HepG2 (cell line): ENCODE measurements around the gene NFATC1. TPM values are rescaled to one million over a fixed set of nuclear protein-coding genes. Genes with fewer than 3 reads are reported as not detected.

Experiments used
- ATAC-seq: fragments of 200-7000 bp; cut with Tn5 transposase; 3 replicates; pipeline ENCODE4 v1.9.1; 2020; ENCODE audit warnings: mild to moderate bottlenecking, moderate library complexity
- BruUV-seq: library from RNA; stranded (reverse); fragments of 400-500 nt; replicated peaks from 2 replicates; lab custom pipeline; 2021; lab: Mats Ljungman, UMichigan
- CTCF ChIA-PET: fragments of 300-600 bp; formaldehyde crosslinking; extraction: SDS; loops from one replicate; lab custom pipeline; 2021; ENCODE audit warnings: low total read pairs, inconsistent platforms, low intra/inter-chr PET ratio; lab: Yijun Ruan, JAX
- POLR2A ChIA-PET: fragments of 350-600 bp; sonication (Branson Sonifier 250); formaldehyde crosslinking; loops from one replicate; lab custom pipeline; 2020; ENCODE audit warnings: antibody characterized with exemption, inconsistent platforms; lab: Yijun Ruan, JAX
- DNase-seq: peaks from one replicate; pipeline ENCODE4 v3.0.0-alpha.2; 2015; ENCODE audit warnings: low spot score
- FAIRE-seq: peaks from 3 replicates; lab custom pipeline; 2011; peaks lifted over from hg19 to GRCh38; lab: Jason Lieb, UNC
- H2AFZ ChIP-seq: one replicate; pipeline ENCODE4 v1.6.1; 2011; ENCODE audit warnings: low read length, inconsistent platforms
- H3K27ac ChIP-seq: fragments of 300-600 bp; 3 replicates; pipeline ENCODE4 v1.8.0; 2011; ENCODE audit warnings: mixed run types, mild to moderate bottlenecking, mixed read lengths, low read length, inconsistent platforms; ENCODE audit not compliant: insufficient read depth; ENCODE audit errors: extremely low read length
- H3K27me3 ChIP-seq, 2 experiments: fragments of 200-600 bp in 1 of 2; 2 replicates in 1 of 2; 3 replicates in 1 of 2; pipeline versions ENCODE4 v1.6.0 to v1.8.0; 2011; ENCODE audit warnings: low read length in 2 of 2, mild to moderate bottlenecking in 2 of 2, moderate library complexity in 2 of 2, inconsistent platforms in 1 of 2; ENCODE audit not compliant: insufficient read depth in 2 of 2, control insufficient read depth in 1 of 2
- H3K36me3 ChIP-seq, 2 experiments: fragments of 200-600 bp in 1 of 2; replicated peaks in 1 of 2; 2 replicates in 1 of 2; 3 replicates in 1 of 2; pipeline versions ENCODE4 v1.5.1 to v1.8.0; 2011; ENCODE audit warnings: low read length in 2 of 2, inconsistent platforms in 1 of 2; ENCODE audit not compliant: insufficient read depth in 2 of 2, control insufficient read depth in 1 of 2
- H3K4me1 ChIP-seq: 2 replicates; pipeline ENCODE4 v1.5.1; 2012; ENCODE audit warnings: low read length, inconsistent platforms; ENCODE audit not compliant: insufficient read depth
- H3K4me2 ChIP-seq: 2 replicates; pipeline ENCODE4 v1.6.0; 2011; ENCODE audit warnings: low read depth, low read length, inconsistent platforms
- H3K4me3 ChIP-seq, 3 experiments: fragments of 200-600 bp in 1 of 3; sonication (generic), shearing (Covaris generic) in 1 of 3; replicated peaks in 1 of 3; 2 replicates each; pipeline ENCODE4 v1.5.1; 2011 to 2016; ENCODE audit warnings: low read length in 3 of 3, inconsistent platforms in 2 of 3, low read depth in 2 of 3, mild to moderate bottlenecking in 2 of 3, control low read depth in 1 of 3, mixed read lengths in 1 of 3; ENCODE audit not compliant: insufficient read depth in 1 of 3
- H3K79me2 ChIP-seq: one replicate; pipeline ENCODE4 v1.6.1; 2011; ENCODE audit warnings: low read length, inconsistent platforms; ENCODE audit not compliant: insufficient read depth
- H3K9ac ChIP-seq: 2 replicates; pipeline ENCODE4 v1.6.0; 2011; ENCODE audit warnings: mild to moderate bottlenecking, low read depth, low read length, inconsistent platforms; ENCODE audit not compliant: insufficient read depth
- H3K9me3 ChIP-seq: 2 replicates; pipeline ENCODE4 v1.5.1; 2012; ENCODE audit warnings: mild to moderate bottlenecking, low read length
- H4K20me1 ChIP-seq: 2 replicates; pipeline ENCODE4 v1.6.0; 2011; ENCODE audit warnings: inconsistent platforms, mild to moderate bottlenecking, low read length, moderate library complexity; ENCODE audit not compliant: insufficient read depth
- CHD4 ChIP-seq: fragments of 200-600 bp; sonication (generic); IDR thresholded peaks from 2 replicates; pipeline ENCODE4 v1.7.0; 2017; ENCODE audit warnings: mild to moderate bottlenecking, low read length, borderline replicate concordance
- DPF2 ChIP-seq: sonication (generic); formaldehyde crosslinking; IDR thresholded peaks from 2 replicates; pipeline ENCODE4 v1.4.0; 2020; ENCODE audit warnings: mild to moderate bottlenecking, low read depth, missing genetic modification reagents, borderline replicate concordance
- E2F5 ChIP-seq: sonication (generic); formaldehyde crosslinking; conservative IDR thresholded peaks from 2 replicates; pipeline ENCODE4 v1.4.0; 2020; ENCODE audit warnings: missing genetic modification reagents
- FLYWCH1 ChIP-seq: sonication (generic); formaldehyde crosslinking; IDR thresholded peaks from 2 replicates; pipeline ENCODE4 v1.8.1; 2023; ENCODE audit warnings: mild to moderate bottlenecking, missing genetic modification reagents
- HIC2 ChIP-seq: sonication (generic); formaldehyde crosslinking; IDR thresholded peaks from 2 replicates; pipeline ENCODE4 v1.9.0; 2022; ENCODE audit warnings: low read depth, missing genetic modification reagents
- HMG20B ChIP-seq: conservative IDR thresholded peaks from 2 replicates; pipeline ENCODE4 v1.6.1; 2016; ENCODE audit warnings: missing genetic modification reagents, missing compliant biosample characterization
- IRX3 ChIP-seq: sonication (generic); formaldehyde crosslinking; IDR thresholded peaks from 2 replicates; pipeline ENCODE4 v1.8.1; 2023; ENCODE audit warnings: mild to moderate bottlenecking, low read depth, missing genetic modification reagents, borderline replicate concordance
- KLF11 ChIP-seq: IDR thresholded peaks from 2 replicates; pipeline ENCODE4 v1.6.1; 2016; ENCODE audit warnings: missing compliant biosample characterization
- LCORL ChIP-seq, 2 experiments: fragments of 450-650 bp in 1 of 2; sonication (generic) in 1 of 2; formaldehyde crosslinking in 1 of 2; IDR thresholded peaks; 2 replicates each; pipeline versions ENCODE4 v1.5.0 to v1.6.1; 2017 to 2020; ENCODE audit warnings: antibody characterized with exemption in 1 of 2, missing genetic modification reagents in 1 of 2
- MAF1 ChIP-seq: sonication (generic); formaldehyde crosslinking; IDR thresholded peaks from 2 replicates; pipeline ENCODE4 v1.5.0; 2020; ENCODE audit warnings: missing genetic modification reagents, borderline replicate concordance
- RARG ChIP-seq: sonication (generic); formaldehyde crosslinking; IDR thresholded peaks from 2 replicates; pipeline ENCODE4 v1.4.0; 2020; ENCODE audit warnings: low read depth, mild to moderate bottlenecking, missing genetic modification reagents
- SNAI1 ChIP-seq: sonication (generic); formaldehyde crosslinking; IDR thresholded peaks from 2 replicates; pipeline ENCODE4 v1.5.0; 2020; ENCODE audit warnings: mild to moderate bottlenecking, missing genetic modification reagents, borderline replicate concordance
- TBP ChIP-seq: sonication (generic); formaldehyde crosslinking; IDR thresholded peaks from 2 replicates; pipeline ENCODE4 v1.5.0; 2020; ENCODE audit warnings: missing genetic modification reagents
- TEF ChIP-seq: sonication (generic); formaldehyde crosslinking; IDR thresholded peaks from 2 replicates; pipeline ENCODE4 v1.5.0; 2020; ENCODE audit warnings: missing genetic modification reagents
- TFDP2 ChIP-seq: sonication (generic); formaldehyde crosslinking; IDR thresholded peaks from 2 replicates; pipeline ENCODE4 v1.4.0; 2020; ENCODE audit warnings: missing genetic modification reagents
- YEATS4 ChIP-seq: sonication (generic); formaldehyde crosslinking; IDR thresholded peaks from 2 replicates; pipeline ENCODE4 v1.4.0; 2020; ENCODE audit warnings: missing genetic modification reagents, borderline replicate concordance
- ZNF430 ChIP-seq: sonication (generic); formaldehyde crosslinking; IDR thresholded peaks from 2 replicates; pipeline ENCODE4 v1.9.0; 2021; ENCODE audit warnings: mild to moderate bottlenecking, missing genetic modification reagents
- ZNF530 ChIP-seq: sonication (generic); formaldehyde crosslinking; IDR thresholded peaks from 2 replicates; pipeline ENCODE4 v1.5.0; 2020; ENCODE audit warnings: low read depth, mild to moderate bottlenecking, missing genetic modification reagents
- ZNF619 ChIP-seq: sonication (generic); formaldehyde crosslinking; IDR thresholded peaks from 2 replicates; pipeline ENCODE4 v1.4.0; 2020; ENCODE audit warnings: mild to moderate bottlenecking, missing genetic modification reagents
- ZNF782 ChIP-seq: sonication (generic); formaldehyde crosslinking; IDR thresholded peaks from 2 replicates; pipeline ENCODE4 v1.4.0; 2020; ENCODE audit warnings: missing genetic modification reagents, mild to moderate bottlenecking, borderline replicate concordance
- WGBS: methylation state at CpG from one replicate; pipeline ENCODE4 v1.1.6; 2017; ENCODE audit warnings: low lambda C conversion rate; 5-methylcytosine and 5-hydroxymethylcytosine counted together
- in situ Hi-C: cut with HindIII; loops from 2 replicates; pipeline ENCODE4 v1.10.0; 2017; ENCODE audit warnings: low pct_unique_long_range_greater_than_20kb; ENCODE audit not compliant: extremely low pct_ligation_motif_present
- intact Hi-C: fragments of 100-400 bp; cut with micrococcal nuclease; formaldehyde crosslinking; loops from one replicate; pipeline ENCODE4 v1.10.0; 2022; ENCODE audit not compliant: unreplicated experiment
- polyA plus RNA-seq, 8 experiments: library from polyadenylated mRNA; depleted of rRNA in 3 of 8; stranded (reverse) in 7 of 8; unstranded in 1 of 8; fragments of >200 nt; fragmentation: Illumina TruSeq in 4 of 8; extraction: Trizol in 4 of 8; gene quantifications; 2 replicates each; pipeline versions ENCODE4 v1.2.1 to v1.2.3, GENCODE V29; 2011 to 2016; ENCODE audit warnings: low read depth in 4 of 8, missing spikeins in 1 of 8, mixed read lengths in 1 of 8; ENCODE audit not compliant: insufficient read depth in 1 of 8
- total RNA-seq, 5 experiments: library from RNA; depleted of rRNA; stranded (reverse); fragments of >200 nt; fragmentation: Illumina TruSeq; extraction: Trizol; gene quantifications; 2 replicates each; pipeline ENCODE4 v1.2.3, GENCODE V29; 2016; ENCODE audit warnings: low read depth in 1 of 5

Gene NFATC1
- total and polyA plus RNA-seq, 2 of the 13 experiments (the other 11 are each of a cell fraction or from before 2014, with no cell fraction given): not detected

DNA sequence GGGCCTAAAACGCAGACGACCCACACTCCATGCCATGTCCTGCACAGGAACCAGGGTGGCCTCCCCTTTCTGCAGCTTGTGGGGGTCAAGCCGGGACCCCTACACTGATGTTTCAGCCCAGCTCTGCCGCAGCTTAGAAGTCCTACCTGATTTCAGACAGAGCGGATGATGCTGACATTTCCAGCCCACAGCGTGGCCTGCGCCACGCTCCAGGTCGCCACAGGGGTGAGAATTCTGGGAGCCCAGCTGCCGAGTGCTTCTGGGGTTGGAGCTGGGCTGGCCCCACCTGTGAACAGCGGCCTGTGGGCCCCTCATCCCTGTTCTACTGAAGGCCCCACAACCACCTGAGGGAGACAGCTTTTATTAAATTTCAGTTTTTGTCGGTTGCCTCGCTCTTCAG, 77.2 kb downstream of the NFATC1 start:
- H3K4me3 ChIP-seq: no peak overlapping the region
- no peaks in the 10 kb centered on the region for H3K36me3 ChIP-seq
- no peak overlapping the region for H3K4me2 ChIP-seq
- H3K27ac ChIP-seq: no peak overlapping the region
- FAIRE-seq (no peak), ATAC-seq (no peak), DNase-seq (no peak)
- no peak for TF ChIP-seq E2F5 (CRISPR knock-in tag)
- no peak for TF ChIP-seq DPF2 (CRISPR knock-in tag)
- TF ChIP-seq ZNF619 (CRISPR knock-in tag): no peak
- TF ChIP-seq IRX3: no peak
- no peak for TF ChIP-seq KLF11 (CRISPR knock-in tag)
- TF ChIP-seq ZNF782 (CRISPR knock-in tag): no peak
- TF ChIP-seq ZNF530 (CRISPR knock-in tag): no peak
- TF ChIP-seq YEATS4 (CRISPR knock-in tag): no peak
- no peak for TF ChIP-seq HMG20B (CRISPR knock-in tag)
- no peak for TF ChIP-seq RARG (CRISPR knock-in tag)
- TF ChIP-seq CHD4: no peak
- TF ChIP-seq TEF: no peak
- no peak for TF ChIP-seq SNAI1 (CRISPR knock-in tag)
- TF ChIP-seq HIC2: no peak
- no peak for TF ChIP-seq MAF1 (CRISPR knock-in tag)
- no peak for TF ChIP-seq LCORL (IDR thresholded peaks at IDR 0.05)
- TF ChIP-seq LCORL (CRISPR knock-in tag; IDR thresholded peaks at IDR 0.05): no peak
- TF ChIP-seq ZNF430: no peak
- TF ChIP-seq FLYWCH1 (CRISPR knock-in tag): no peak
- no peak for TF ChIP-seq TFDP2 (CRISPR knock-in tag)
- TF ChIP-seq TBP: no peak
- WGBS: 40% methylated on average over 5 of the region's 13 CpGs
- peaks cover 12% of the 10 kb centered on the region for H3K4me1 ChIP-seq
- ChIA-PET CTCF (no interaction called here), POLR2A (no interaction called here)
- H3K9me3 ChIP-seq: peaks cover 4% of the 10 kb centered on the region; the same call in 1 of the 2 replicates
- no peaks in the 10 kb centered on the region for H4K20me1 ChIP-seq
- in situ Hi-C loops (no loop called here), intact Hi-C loops (no loop called here)
- H3K79me2 ChIP-seq: no peaks in the 10 kb centered on the region
- H3K9ac ChIP-seq: no peak overlapping the region
- no TSS peak for BruUV-seq
- H3K27me3 ChIP-seq: peaks cover 5 to 46% of the 10 kb centered on the region in 2 experiments
- H2AFZ ChIP-seq: no peak overlapping the region
